ES-I3 (cell line): ENCODE data around the gene IFIT2.
"Not testable (repeated sequence)": the region's sequence is repeated elsewhere in the genome, so short reads cannot be mapped to it uniquely, and the experiment has no call there.

ENCODE experiments used
- H3K36me3 ChIP-seq: 2 replicates; pipeline ENCODE4 v1.6.1; 2013; ENCODE audit warnings: mild to moderate bottlenecking, low read length, control low read depth, moderate library complexity; ENCODE audit not compliant: insufficient read depth
- H3K4me1 ChIP-seq: 2 replicates; pipeline ENCODE4 v1.6.1; 2013; ENCODE audit warnings: mild to moderate bottlenecking, control low read depth, low read length; ENCODE audit not compliant: insufficient read depth
- H3K9ac ChIP-seq: 2 replicates; pipeline ENCODE4 v1.6.1; 2013; ENCODE audit warnings: low read depth, mild to moderate bottlenecking, low read length, moderate library complexity
- H3K9me3 ChIP-seq: 2 replicates; pipeline ENCODE4 v1.6.1; 2013; ENCODE audit warnings: mild to moderate bottlenecking, low read length, moderate library complexity; ENCODE audit not compliant: control insufficient read depth, insufficient read depth

The IFIT2 gene

GRCh38 chr10:89301721-89302445 lies at the start of gene IFIT2:
IFIT2 (plus strand) TSS chr10:89302046; CDS start chr10:89302124, 78 bp downstream.
- no peak within 1 kb of the TSS; the same call in 1 of the 2 replicates for H3K9ac ChIP-seq

DNA sequence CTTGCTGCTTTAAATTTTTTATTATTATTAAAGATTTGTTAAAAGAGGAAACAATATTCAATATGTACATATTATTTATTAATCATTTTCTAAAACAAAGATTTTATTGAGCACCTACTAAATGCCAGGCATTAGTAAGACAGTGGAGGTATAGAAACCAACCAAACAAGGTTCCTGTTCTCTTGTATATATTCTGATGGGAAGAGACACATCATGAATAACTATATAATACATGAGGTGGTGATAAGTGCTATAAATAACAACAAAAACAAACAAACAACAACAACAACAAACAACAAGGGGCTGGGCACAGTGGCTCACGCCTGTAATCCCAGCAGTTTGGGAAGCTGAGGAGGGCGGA lies 49.6 kb upstream of the IFIT2 start:
- peaks cover 3% of the 10 kb centered on the region; the same call in 1 of the 2 replicates for H3K9me3 ChIP-seq
- no peaks in the 10 kb centered on the region for H3K4me1 ChIP-seq
- H3K36me3 ChIP-seq = no peaks in the 10 kb centered on the region
- H3K9ac ChIP-seq = no peak overlapping the region

More at GRCh38 chr10:89301721-89302445, at the start of gene IFIT2:
- Histone ChIP-seq H3K36me3 (no peaks in the 10 kb centered on the region), H3K4me1 (peaks cover 13% of the 10 kb centered on the region; the same call in 1 of the 2 replicates), H3K9me3 (no peaks in the 10 kb centered on the region)

DNA sequence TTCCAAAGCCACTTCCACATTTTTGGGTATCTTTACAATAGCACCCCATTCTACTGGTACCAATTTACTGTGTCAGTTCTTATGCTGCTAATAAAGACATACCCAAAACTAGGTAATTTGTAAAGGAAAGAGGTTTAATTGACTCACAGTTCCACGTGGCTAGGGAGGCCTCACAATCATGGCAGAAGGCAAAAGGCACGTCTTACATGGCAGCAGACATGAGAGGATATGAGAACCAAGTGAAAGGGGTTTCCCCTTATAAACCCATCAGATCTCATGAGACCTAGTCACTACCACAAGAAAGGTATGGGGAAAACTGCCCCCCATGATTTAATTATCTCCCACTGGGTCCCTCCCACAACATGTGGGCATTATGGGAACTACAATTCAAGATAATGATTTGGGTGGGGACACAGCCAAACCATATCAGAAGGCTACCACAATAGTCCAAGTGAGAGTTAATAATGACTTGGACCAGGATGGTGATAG lies 46.7 kb upstream of the IFIT2 start:
- not testable (repeated sequence) for H3K4me1 ChIP-seq, H3K9me3 ChIP-seq

GRCh38 chr10:89255793-89256192 lies 46.1 kb upstream of the IFIT2 start:
- no peaks in the 10 kb centered on the region for H3K36me3 ChIP-seq
- no peak overlapping the region for H3K9ac ChIP-seq
- 0 out of 2 replicates have a peak, but pooled peaks cover 3% of the 10 kb centered on the region for H3K4me1 ChIP-seq
- peaks cover 3% of the 10 kb centered on the region; the same call in 1 of the 2 replicates for H3K9me3 ChIP-seq

More for the DNA sequence above, 46.7 kb upstream of the IFIT2 start:
- not testable (repeated sequence) for H3K36me3 ChIP-seq, H3K9ac ChIP-seq

- H3K9ac ChIP-seq = no peak overlapping the region
- H3K9me3 ChIP-seq = peaks cover 3% of the 10 kb centered on the region; the same call in 1 of the 2 replicates
- no peaks in the 10 kb centered on the region for H3K36me3 ChIP-seq
- H3K4me1 ChIP-seq = 0 out of 2 replicates have a peak, but pooled peaks cover 4% of the 10 kb centered on the region
Measured at GRCh38 chr10:89256340-89256739, 45.5 kb upstream of the IFIT2 start.

GRCh38 chr10:89256962-89257361 lies 44.9 kb upstream of the IFIT2 start:
- peaks cover 3% of the 10 kb centered on the region; the same call in 1 of the 2 replicates for H3K9me3 ChIP-seq
- H3K36me3 ChIP-seq = no peaks in the 10 kb centered on the region
- no peak overlapping the region for H3K9ac ChIP-seq
- H3K4me1 ChIP-seq = 0 out of 2 replicates have a peak, but pooled peaks cover 4% of the 10 kb centered on the region

GRCh38 chr10:89257581-89257980 lies 44.3 kb upstream of the IFIT2 start:
- H3K9me3 ChIP-seq = peaks cover 3% of the 10 kb centered on the region; the same call in 1 of the 2 replicates
- H3K36me3 ChIP-seq = no peaks in the 10 kb centered on the region
- H3K9ac ChIP-seq = no peak overlapping the region
- 0 out of 2 replicates have a peak, but pooled peaks cover 4% of the 10 kb centered on the region for H3K4me1 ChIP-seq

GRCh38 chr10:89258881-89259280 lies 43.0 kb upstream of the IFIT2 start:
- Histone ChIP-seq H3K9me3 (no peaks in the 10 kb centered on the region), H3K9ac (no peak overlapping the region), H3K4me1 (0 out of 2 replicates have a peak, but pooled peaks cover 4% of the 10 kb centered on the region), H3K36me3 (no peaks in the 10 kb centered on the region)

- 0 out of 2 replicates have a peak, but pooled peaks cover 4% of the 10 kb centered on the region for H3K4me1 ChIP-seq
- H3K36me3 ChIP-seq = no peaks in the 10 kb centered on the region
- H3K9me3 ChIP-seq = no peaks in the 10 kb centered on the region
- no peak overlapping the region for H3K9ac ChIP-seq
Measured at GRCh38 chr10:89262086-89263051, 39.5 kb upstream of the IFIT2 start.

DNA sequence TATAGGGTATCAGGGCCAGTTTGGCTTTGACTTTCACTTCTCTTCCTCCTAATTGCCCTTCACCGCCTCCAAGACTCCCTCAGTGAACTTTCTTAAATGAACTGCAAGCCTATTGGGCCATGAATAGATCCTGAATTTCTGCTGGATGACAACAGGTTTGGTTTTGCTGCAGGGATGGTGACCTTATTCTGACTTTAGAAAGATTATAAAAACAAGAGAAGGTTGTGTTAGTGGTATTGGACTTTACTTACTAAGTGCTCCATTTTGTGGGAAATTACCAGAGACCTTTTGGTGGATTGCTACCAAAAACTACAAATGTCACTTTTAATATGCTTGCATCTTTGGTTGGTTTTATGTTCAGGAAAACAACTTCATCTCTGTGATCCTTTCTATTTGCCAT lies 38.8 kb upstream of the IFIT2 start:
- H3K9me3 ChIP-seq = no peaks in the 10 kb centered on the region
- H3K4me1 ChIP-seq = 0 out of 2 replicates have a peak, but pooled peaks cover 4% of the 10 kb centered on the region
- H3K36me3 ChIP-seq = no peaks in the 10 kb centered on the region
- no peak overlapping the region for H3K9ac ChIP-seq

GRCh38 chr10:89263531-89263930 lies 38.3 kb upstream of the IFIT2 start:
- 0 out of 2 replicates have a peak, but pooled peaks cover 4% of the 10 kb centered on the region for H3K4me1 ChIP-seq
- H3K9ac ChIP-seq = no peak overlapping the region
- no peaks in the 10 kb centered on the region for H3K36me3 ChIP-seq
- H3K9me3 ChIP-seq = no peaks in the 10 kb centered on the region

GRCh38 chr10:89266721-89267453 lies 35.0 kb upstream of the IFIT2 start:
- Histone ChIP-seq H3K9me3 (no peaks in the 10 kb centered on the region), H3K36me3 (no peaks in the 10 kb centered on the region), H3K9ac (no peak overlapping the region), H3K4me1 (no peaks in the 10 kb centered on the region)

GRCh38 chr10:89269433-89270152 lies 32.3 kb upstream of the IFIT2 start:
- Histone ChIP-seq H3K4me1 (no peaks in the 10 kb centered on the region), H3K9ac (no peak overlapping the region), H3K36me3 (no peaks in the 10 kb centered on the region), H3K9me3 (no peaks in the 10 kb centered on the region)
